Cerebellar cortex (tissue), 1 donor: Measurements from ENCODE around the gene TSPAN5.

ENCODE experiments used
- DNase-seq: peaks from one replicate; pipeline ENCODE4 v3.0.0-alpha.2; 2015; ENCODE audit warnings: low spot score

The TSPAN5 gene

DNA sequence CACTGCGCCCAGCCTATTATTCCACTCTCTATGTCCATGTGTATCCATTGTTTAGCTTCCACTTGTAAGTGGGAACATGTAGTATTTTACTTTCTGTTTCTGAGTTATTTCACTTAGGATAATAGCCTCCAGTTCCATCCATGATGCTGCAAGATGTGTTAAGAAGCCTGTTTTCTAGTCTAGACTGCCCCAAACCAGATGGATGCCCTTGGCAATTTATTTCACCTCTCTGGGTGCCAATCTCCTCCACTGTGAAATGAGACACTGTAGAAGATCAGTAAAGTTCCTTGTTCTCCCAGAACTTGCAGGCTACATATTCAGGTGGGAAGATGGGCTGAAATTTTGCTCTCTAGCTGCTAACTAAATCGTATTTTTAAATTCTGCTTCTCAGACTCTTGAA lies 72.8 kb downstream of the TSPAN5 start:
- no peak for DNase-seq

DNA sequence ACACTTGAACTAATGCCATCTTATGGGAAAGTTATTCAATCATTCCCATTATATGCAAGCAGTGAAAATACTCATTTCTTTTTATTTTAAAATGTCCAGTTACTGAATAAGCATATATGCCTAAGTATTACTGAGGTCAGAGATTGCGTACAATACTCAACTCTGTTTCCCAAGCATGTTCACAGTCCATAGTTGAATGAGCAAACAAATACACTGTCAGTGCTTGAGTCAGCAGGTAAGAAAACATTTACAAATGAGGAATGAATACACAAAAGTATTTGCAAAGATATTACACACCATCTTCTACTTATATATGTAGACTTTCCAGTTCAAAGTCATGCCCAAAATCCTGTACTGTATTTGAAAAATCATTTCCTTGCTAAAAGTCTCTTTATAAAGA lies 74.1 kb downstream of the TSPAN5 start:
- no peak for DNase-seq

DNA sequence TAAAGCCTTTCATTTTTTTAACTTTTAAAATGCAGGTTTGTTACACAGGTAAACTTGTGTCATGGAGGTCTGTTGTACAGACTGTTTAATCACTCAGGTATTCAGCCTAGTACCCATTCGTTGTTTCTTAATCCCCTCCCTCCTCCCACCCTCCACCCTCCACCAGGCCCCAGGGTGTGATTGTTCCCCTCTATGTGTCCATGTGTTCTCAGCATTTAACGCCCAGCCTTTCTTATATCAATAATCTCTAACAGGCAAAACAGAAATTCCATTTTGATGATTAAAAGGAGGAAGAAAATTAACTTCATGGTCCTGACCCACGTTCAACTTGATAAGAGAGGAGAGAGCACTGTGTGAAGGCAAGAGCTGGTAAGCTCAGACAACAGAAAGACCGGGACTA lies 75.1 kb downstream of the TSPAN5 start:
- no peak for DNase-seq

DNA sequence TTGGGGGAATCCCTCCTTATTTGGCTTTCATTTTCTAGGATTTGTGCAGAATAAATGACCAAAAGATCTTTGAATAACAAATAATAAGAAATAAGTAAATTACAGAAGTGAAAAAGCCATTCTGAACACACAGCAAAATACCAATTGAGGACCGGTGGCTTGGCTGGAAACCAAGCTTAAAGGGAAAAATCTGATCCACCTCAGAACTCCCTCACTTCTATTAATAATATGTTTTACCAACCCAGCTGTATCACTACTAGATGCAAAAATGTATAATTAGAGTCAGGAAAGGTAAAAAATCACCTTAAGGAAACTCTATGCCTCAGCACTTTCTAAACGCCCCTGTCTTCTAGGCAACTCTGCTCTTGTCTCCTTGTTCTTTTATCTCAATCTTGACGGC lies 77.3 kb downstream of the TSPAN5 start:
- no peak for DNase-seq

DNA sequence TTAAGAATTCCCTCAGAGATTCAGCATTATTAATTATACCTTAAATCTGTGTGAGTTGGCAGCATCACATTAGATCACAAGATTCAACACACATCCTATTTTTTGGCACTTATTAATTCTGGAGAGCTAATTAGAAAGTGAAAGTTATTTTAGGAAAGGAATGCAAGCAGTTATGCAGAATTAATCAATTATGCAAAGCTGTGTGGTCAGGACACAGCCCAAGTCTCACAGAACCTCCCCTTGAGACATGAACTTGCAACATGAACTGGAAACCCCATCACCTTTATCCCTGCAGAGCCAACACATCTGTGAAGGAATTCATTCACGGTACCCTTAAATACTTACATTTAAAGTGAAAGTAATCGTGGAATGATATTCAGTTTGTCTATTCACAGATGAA lies 80.5 kb downstream of the TSPAN5 start:
- no peak for DNase-seq

DNA sequence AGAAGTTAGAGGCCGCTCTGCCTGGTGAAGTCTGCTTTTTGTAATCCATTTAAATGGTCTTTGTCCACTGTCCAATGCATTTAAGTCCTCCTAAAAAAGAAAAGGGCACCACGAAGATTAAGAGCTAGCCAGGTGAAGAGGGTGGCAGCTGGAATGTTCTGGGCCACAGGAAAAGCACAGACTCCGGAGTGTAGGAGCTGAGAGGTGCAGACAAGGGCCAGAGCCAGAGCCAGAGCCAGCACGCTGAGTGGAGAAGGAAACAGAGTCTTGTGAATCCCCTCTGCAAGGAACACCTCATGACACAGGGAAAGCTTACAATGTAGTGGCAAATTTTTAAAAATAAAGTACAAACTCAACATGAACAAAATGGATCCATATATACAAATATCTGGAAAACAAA lies 83.6 kb downstream of the TSPAN5 start:
- no peak for DNase-seq

DNA sequence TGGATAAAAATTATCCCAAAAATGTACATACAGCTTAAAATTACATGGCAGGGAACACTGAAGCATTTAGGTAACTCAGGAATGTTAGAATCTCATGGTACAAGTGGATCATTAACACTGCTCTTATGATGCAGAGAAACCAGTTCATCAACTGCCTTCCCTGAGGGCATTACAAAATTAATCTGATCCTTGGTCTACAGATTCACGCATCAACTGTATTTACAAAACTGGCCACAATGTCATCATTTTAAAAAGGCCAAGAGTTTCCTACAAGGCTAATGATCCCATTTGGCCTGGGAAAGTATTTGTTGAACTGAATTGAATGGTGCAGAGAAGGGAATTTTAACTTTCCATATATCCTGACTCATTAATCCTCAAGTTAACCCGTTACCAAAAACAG lies 84.6 kb downstream of the TSPAN5 start:
- DNase-seq = no peak

DNA sequence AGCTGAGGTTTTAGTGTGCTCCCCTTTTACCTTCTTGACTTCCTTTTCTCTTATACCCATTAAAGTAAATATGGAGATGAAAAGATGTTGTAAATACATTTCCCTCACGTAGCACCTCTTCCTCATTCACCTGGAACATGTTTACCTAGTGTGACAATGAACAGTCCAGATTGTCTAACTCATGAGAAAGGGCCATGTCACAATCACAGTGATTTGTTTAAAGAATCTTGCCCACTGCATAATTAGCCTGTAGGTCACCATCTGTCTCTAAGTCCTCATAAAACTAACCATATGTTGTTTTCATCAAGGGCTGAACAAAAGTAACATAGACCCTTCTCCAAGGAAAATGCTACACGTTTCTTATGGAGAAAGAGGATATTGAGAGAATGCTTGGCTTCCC lies 85.7 kb downstream of the TSPAN5 start:
- DNase-seq = peak; percentile 93

DNA sequence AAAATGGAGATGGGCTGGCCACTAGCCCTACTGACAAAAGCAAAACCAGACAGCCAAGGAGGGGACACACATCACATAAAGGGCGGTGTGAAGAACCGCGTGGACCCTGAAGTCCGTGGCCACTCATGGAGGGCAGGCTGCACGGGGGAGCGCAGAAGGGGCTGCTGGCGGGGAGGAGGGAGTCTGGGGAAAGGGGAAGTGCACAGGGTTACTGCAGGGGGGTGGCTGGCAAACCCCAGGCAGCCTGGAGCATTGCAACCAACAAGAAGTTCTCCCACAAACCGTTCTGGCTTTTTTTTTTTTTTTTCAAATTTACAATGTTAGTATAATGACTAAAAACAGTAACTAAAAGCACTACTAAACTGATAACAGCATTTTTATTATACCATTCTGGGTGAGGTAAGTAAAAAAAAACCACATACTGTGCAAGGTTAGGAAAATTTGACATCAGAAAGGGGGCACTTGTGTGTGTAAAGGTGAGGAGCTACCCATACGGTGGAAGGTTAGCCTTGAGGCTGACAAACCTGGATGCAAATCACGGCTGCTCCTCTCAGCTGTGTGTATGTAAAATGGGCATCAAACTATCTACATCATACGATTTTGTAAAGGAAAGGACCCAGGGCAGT lies 87.1 kb downstream of the TSPAN5 start:
- DNase-seq = no peak

DNA sequence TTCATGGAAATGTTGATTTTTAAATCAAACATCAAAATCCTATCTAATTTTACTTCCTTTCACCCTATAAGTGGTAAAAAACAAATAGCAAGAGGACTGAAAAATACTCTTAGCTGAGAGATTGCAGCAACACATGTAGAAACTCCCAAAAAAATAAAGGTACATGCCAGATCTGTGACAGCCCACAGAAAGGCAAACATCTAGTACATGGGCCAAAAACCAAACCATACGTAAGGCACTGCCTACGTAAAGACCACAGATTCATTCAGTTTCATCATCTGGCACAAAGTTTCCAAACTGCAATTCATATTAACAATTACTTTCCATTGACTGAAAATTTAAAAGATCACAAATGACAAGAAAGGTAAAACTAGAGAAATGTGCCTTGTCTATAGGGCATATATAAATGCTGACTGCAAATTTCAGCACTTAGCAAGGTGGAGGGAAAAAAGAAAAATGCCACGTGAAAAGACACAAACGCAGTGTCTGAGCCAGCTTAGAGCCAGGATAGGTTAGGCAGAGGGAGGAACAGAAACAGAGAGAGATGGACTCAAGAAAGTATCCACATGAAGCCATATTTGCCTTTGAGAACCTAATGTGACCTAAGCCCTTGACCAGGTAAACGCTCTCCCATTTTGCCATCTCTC lies 88.1 kb downstream of the TSPAN5 start:
- no peak for DNase-seq

DNA sequence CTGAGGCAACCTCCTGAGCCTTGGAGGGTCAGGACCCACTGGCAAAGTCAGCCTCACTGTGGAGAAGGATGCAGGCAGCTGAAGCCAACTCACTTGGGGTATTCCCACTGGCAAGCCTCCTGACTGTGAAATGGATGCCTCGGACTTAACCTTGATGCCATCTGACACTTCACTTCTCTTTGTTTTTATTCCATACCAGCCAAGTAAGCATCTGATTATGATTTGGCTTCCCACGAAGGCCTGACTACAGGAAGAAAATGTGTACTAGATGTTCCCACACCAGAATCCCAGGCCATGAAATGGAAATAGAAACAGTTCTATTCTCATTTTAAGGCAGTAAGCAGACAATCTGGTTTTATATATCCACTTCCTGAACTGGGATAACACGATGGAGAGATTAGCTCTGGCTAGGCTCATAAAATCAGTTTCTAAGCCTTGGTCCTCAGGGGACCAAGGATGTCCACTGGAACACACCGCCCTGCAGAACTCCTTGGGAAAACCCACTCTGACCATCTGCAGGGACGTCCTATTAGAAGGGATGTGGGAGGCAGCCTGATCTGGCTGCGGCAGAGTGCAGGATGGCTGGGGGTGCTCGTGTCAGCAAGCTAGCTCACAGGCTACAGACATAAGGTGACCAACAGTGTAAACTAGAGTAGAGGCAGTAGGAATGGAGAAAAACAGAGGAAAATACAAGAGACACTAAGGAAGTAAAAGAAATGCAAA lies 89.3 kb downstream of the TSPAN5 start:
- peak; percentile 95 for DNase-seq

DNA sequence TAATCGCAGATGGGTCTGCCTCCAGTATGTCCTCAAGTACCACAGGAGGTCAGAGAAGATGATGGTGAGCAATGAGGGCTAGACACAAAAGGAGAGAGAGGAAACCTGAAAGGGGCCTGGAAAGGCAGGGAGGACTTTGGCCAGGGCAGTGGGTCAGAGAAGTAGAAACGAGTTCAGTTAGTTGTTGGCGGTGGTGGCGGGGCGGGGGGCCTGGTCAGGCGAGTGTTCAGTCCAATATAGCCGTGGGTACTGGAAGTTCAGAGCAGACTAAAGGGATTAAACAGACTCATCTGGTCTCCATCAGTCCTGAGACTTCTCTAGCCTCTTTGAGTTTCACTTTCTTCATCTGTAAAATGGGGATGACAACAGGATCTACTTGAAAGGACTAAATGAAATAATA lies 90.8 kb downstream of the TSPAN5 start:
- DNase-seq = no peak

DNA sequence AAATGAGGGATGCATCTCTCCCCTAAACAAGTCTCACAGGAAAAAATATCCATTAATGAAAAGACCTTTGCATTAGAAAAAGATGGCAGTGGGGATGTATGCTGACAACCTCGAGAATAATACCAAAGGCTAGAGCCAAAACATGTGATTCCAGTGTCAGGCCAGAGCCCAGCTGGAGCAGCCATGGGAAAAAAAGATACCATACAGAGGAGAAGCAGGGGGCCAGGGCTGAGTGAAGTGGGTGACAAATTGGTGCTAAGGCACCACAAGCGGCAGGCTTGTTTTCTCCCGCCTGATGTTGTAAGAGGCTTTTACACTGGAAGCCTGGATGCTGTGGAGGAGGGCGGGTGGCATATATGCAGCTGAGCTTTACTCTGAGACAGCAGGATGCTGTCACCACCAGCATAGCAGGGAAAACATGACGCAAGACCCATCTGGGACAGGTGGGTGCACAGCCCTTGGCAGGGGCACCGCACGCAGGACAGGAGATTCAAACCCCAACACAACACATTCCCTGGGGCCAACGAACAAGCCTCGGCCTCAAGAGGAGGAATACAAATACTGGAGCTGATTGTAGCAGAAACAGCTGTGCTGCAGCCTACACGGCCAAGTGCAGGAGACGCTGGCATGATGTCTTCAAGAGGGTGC lies 91.9 kb downstream of the TSPAN5 start:
- no peak for DNase-seq

DNA sequence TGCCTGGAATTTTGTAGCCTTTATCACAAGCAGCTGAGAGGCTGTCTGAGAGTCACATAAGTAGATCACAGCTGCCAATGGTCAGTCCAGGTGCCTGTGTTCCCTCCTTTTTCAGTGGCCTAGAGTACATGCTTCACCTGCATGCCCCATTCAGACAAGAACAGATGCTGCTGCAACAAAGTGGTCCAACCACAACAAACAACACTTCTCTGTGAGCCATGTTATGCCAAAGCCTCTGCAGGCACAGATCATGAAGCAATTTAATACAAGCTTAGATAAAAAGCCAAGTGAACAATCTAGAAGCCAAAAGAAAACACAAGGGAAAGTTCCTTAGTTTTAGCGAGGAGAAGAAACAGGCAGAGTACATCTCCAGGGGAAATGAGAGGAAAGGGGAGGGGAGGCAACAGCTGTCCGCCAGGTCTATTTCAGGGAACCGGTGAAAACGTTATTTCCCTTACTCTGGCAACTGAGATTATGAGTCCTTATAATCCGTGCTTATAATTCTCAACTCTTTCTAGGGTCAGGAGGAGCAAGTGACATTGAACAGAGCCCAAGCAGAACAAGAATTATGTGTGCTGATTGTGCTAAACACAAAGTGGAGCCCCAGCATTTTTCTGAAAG lies 92.6 kb downstream of the TSPAN5 start:
- DNase-seq = no peak

DNA sequence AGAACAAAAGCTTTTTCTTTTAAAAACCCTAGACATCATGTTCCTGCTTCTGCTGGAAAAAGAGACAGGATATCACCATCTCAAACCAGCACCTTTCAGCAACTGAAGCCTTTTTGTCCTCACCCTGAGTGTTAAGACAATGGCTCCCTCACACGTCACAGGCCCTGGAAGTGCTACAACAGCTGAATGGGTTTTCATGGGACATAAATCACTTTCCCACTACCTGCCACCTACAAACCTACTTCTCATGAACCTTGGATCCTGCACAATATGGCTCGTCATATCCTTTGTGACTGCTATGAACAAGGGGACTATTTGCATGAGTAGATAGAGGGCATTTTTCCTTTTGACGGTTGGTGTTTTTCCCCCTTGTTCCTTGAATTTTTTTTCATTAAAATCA lies 93.6 kb downstream of the TSPAN5 start:
- no peak for DNase-seq

DNA sequence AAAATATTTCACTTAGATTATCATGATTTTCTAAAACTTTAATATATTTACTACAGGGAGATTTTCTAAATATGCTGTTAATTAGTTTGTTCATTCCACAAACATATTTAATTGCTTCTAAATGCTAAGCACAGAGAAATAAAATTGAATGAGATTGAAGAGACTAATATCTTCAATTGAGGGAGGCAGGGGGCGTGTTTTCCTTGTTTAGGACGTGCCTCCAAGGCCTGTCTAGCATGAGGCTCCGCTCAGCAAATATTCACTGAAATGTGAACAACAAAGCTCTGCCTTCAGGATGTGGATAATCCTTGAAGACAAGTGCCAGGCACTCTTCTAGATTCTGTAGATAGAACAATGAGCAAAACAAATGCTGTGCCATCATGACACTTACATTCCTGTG lies 98.1 kb downstream of the TSPAN5 start:
- no peak for DNase-seq

DNA sequence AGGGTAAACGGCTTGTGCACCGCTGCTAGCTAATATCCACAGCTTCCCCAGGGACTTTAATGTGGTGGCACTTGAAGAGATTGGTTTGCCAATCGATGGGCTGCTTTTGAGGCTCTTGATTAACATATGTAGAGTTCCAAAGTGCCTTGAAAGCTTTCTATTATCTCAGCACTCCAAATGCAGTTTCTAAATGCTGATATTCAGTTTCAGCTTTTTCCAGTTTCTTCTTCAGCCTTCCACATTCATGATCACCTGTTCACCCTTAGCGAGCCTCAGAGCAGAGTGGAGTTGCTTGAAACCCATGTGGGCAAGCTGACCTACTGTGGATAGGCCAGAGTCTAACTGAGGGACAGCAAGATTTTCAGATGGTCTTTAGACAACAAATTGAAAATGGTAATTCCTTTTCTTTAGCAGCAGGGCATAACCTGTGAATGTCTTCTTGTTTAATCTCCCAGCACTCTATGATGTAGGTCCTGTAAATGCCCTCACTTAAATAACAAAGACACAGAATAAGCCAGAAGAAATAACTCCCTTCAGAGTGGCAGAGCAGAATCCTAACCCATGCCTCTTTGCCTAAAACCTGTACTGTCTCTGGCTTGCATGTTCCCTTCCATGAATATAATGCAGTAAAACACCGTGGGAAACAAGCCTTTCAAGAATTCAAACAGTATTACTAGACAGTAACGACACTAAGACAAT lies 99.8 kb downstream of the TSPAN5 start:
- no peak for DNase-seq

DNA sequence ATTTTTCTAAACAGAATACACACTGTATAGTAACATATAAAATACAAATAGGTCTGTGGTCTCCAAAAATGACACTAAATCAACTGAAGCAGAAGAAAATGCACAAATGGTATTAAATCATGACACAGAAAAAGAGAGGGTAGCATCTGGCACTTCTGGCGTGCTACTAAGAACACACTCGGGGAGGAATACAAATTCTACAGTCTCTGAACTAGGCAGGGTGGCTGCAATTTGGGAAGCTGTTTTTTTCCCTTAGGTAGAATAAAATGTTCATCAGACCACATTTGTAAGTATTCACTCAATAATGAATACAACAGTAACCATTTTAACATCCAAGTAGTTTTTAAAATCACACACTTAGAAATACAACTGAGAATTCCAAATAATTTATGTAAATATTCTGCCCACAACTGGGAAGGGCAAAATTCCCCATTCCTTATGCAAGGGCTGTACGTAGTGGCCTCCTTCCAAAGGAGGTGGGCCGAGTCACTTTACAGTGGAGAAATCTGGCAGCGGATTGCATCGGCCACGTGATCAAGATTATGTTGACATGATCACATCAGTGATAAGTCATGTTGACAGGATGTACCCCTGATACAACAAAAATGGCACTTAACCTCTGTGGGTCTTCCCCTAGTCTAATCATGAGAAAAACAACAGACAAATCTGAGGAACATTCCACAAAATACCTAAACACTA lies 101.1 kb downstream of the TSPAN5 start:
- DNase-seq = no peak

DNA sequence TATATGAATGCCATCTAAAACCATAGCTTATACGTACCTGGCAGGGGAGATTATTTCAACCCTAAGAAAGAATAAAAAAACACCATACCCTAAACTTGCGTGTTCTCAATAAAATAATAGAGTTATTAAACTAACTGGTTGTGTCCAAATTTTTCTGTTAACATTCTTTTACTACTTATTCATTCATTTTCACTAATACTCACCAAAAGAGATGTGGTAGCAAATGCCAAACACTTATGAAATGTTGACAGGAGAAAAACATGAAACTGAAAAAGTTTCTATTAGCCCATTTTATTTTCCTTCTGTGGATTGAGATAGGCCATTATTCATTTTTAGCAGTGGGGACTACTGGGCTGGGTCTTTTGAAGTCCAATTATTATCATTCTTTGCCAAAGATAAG lies 102.0 kb downstream of the TSPAN5 start:
- DNase-seq = no peak

DNA sequence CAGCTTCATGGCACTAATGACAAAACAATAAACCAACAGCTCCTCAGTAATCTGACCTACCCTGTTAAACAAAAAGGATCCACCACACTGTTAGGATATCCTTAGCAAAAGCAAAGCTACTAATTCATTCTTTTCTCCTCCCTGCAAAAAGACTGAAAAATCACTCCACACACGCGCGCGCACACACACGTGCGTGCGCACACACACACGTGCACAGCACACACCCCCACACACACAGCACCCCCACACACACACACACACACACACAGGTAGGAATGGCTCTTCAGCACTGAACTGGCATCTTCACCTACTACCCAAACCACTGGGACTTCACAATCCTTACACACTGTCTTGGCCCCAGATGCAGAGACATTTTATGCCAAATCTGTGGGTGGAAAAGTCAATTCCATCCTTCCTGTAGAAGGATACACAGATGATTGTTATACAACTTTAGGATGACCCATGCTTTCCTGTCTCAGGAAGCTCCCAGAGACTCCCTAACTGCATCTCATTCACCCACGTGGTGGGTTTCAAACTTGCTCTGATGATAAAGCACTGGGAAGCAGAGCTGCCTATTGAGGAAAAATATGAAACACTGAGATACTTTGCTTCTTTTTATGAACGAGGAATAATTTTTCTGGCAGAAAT lies 102.5 kb downstream of the TSPAN5 start:
- no peak for DNase-seq
